Skeletal muscle satellite cell (primary cell): ENCODE data around the gene TNFAIP8.

ENCODE experiments used
- H3K27me3 ChIP-seq: 2 replicates; pipeline ENCODE4 v1.7.0; 2013; ENCODE audit warnings: low read length; ENCODE audit not compliant: control insufficient read depth, insufficient read depth
- H3K36me3 ChIP-seq: 2 replicates; pipeline ENCODE4 v1.7.0; 2013; ENCODE audit warnings: mild to moderate bottlenecking, control low read depth, low read length; ENCODE audit not compliant: insufficient read depth
- H3K4me1 ChIP-seq: 2 replicates; pipeline ENCODE4 v1.7.0; 2013; ENCODE audit warnings: low read length; ENCODE audit not compliant: control insufficient read depth, insufficient read depth
- H3K4me2 ChIP-seq: 2 replicates; pipeline ENCODE4 v1.7.0; 2013; ENCODE audit warnings: mild to moderate bottlenecking, low read length
- H3K4me3 ChIP-seq: 2 replicates; pipeline ENCODE4 v1.7.0; 2013; ENCODE audit warnings: low read length
- H3K9ac ChIP-seq: 2 replicates; pipeline ENCODE4 v1.7.0; 2013; ENCODE audit warnings: mild to moderate bottlenecking, low read depth, low read length, moderate library complexity
- H3K9me3 ChIP-seq: replicated peaks from 2 replicates; pipeline ENCODE4 v1.7.0; 2013; ENCODE audit warnings: mild to moderate bottlenecking, control low read depth, low read length

The TNFAIP8 gene

GRCh38 chr5:119340597-119341218 lies 15.1 kb upstream of the TNFAIP8 start:
- Histone ChIP-seq H3K9me3 (no peaks in the 10 kb centered on the region), H3K4me3 (no peak overlapping the region), H3K4me2 (no peak overlapping the region), H3K4me1 (peaks cover 25% of the 10 kb centered on the region), H3K36me3 (no peaks in the 10 kb centered on the region), H3K9ac (no peak overlapping the region), H3K27me3 (no peaks in the 10 kb centered on the region)

DNA sequence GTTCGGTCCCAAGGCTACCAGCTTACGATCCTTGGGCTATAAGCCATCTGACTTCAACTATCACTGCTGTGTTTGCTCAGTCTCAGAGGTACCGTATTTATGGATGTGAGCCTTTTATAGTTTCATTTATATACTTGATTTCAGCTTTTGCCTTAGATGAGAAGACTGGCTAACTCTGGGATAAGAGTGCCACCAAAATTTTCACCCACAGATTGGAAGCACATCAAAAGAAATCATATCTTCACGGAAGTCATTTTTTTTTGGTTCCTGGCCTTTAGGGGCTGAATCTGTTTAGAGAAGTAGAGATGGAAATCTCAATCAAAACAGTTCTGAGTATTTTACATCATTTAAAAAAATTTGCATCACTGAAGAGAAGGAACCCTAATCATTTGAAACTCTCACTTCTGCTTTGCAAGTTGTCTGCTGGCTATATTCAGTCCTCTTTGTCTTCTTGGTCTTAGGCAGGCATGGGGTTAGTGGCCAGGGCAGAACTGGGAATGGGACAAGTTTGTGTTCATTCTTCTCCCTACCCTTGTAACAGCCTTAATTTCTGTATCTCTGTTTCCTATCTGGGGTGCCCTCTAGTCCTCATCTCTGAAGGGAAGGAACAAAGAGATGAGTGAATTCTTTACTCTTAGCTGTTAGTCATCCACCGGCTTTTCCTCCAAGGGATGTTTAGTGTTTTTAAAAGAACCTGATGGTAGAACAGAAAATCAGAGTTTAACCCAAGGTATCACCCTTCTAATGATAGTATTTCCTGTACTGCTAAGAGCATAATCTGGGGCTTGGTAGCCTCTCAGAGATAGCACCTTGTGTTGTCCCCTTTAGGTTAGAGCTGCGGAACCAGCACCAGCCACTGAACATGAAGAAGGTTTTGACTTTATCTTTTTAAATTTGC lies 14.1 kb upstream of the TNFAIP8 start:
- Histone ChIP-seq H3K4me3 (no peak overlapping the region), H3K9ac (no peak overlapping the region), H3K9me3 (no peaks in the 10 kb centered on the region), H3K36me3 (no peaks in the 10 kb centered on the region), H3K4me1 (peaks cover 25% of the 10 kb centered on the region), H3K4me2 (no peak overlapping the region), H3K27me3 (no peaks in the 10 kb centered on the region)

- H3K4me1 ChIP-seq, result peaks cover 25% of the 10 kb centered on the region
- no peaks in the 10 kb centered on the region for H3K27me3 ChIP-seq
- H3K4me2 ChIP-seq, result no peak overlapping the region
- no peak overlapping the region for H3K4me3 ChIP-seq
- H3K36me3 ChIP-seq, result no peaks in the 10 kb centered on the region
- H3K9me3 ChIP-seq, result no peaks in the 10 kb centered on the region
- H3K9ac ChIP-seq, result no peak overlapping the region
These were observed 13.4 kb upstream of the TNFAIP8 start for GRCh38 chr5:119342406-119342805.

GRCh38 chr5:119343052-119343451 lies 12.8 kb upstream of the TNFAIP8 start:
- Histone ChIP-seq H3K27me3 (no peaks in the 10 kb centered on the region), H3K9ac (no peak overlapping the region), H3K36me3 (no peaks in the 10 kb centered on the region), H3K4me3 (no peak overlapping the region), H3K4me1 (peaks cover 25% of the 10 kb centered on the region), H3K4me2 (no peak overlapping the region), H3K9me3 (no peaks in the 10 kb centered on the region)

GRCh38 chr5:119343766-119344165 lies 12.1 kb upstream of the TNFAIP8 start:
- Histone ChIP-seq H3K9me3 (no peaks in the 10 kb centered on the region), H3K9ac (no peak overlapping the region), H3K27me3 (no peaks in the 10 kb centered on the region), H3K36me3 (no peaks in the 10 kb centered on the region), H3K4me1 (peaks cover 25% of the 10 kb centered on the region), H3K4me3 (no peak overlapping the region), H3K4me2 (peak overlapping the region; percentile 9)

DNA sequence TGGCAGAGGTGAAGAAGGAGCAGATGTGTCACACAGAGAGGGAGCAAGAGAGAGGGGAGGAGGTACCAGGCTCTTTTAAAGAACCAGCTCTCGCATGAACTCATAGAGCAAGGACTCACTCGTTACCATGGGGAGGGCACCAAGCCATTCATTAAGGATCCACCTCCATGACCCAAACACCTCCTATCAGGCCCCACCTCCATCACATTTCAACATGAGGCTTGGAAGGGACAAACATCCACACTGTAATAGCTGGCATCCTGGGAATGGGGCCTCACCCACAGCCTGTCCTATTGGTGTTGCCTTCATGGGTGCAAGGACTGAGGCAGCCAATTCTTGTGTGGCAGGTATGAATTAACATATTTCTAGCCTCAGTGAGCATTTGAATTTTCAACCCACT lies 11.6 kb upstream of the TNFAIP8 start:
- Histone ChIP-seq H3K9ac (no peak overlapping the region), H3K4me2 (no peak overlapping the region), H3K36me3 (no peaks in the 10 kb centered on the region), H3K9me3 (no peaks in the 10 kb centered on the region), H3K4me1 (peaks cover 25% of the 10 kb centered on the region), H3K27me3 (no peaks in the 10 kb centered on the region), H3K4me3 (no peak overlapping the region)

DNA sequence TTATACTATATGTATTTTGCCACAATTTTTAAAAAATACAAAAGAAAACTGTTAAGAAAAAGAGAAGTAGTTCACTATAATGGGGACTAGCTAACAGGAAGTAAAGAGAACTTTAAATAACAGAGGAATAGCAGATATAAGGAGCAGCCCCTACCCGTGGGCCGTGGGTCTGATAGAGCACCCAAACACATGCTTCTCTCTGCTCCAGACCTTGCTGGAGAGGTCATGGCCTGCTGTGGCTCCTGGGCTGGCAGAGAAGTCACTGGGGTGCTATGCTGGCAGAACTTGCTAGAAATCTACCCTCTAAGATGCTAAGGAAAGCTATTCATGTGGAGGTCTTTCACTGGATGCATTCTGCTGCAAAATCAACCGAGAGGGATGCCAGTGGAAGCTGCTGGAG lies 10.0 kb upstream of the TNFAIP8 start:
- Histone ChIP-seq H3K4me1 (peaks cover 25% of the 10 kb centered on the region), H3K4me3 (no peak overlapping the region), H3K9me3 (no peaks in the 10 kb centered on the region), H3K4me2 (no peak overlapping the region), H3K36me3 (no peaks in the 10 kb centered on the region), H3K27me3 (no peaks in the 10 kb centered on the region), H3K9ac (no peak overlapping the region)

DNA sequence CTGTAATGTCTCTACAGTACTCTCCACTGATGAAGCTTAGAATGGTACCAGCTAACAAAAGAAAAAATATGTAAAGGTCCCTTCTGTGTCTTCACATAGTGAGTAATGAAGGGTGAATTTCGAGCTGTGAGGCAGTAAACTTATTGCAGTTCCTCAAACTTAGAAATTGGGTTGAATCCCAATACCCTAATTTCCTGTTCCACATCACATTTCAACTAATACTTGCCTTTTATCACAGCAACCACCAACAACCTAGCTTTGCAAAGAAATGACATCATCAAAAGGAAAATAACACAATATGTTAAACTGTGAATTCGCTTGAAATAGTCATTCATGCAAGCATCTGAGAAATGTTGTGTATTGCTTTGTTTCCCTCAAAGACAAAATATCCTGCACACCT lies 9.4 kb upstream of the TNFAIP8 start:
- Histone ChIP-seq H3K36me3 (no peaks in the 10 kb centered on the region), H3K4me3 (no peak overlapping the region), H3K4me1 (peaks cover 25% of the 10 kb centered on the region), H3K4me2 (no peak overlapping the region), H3K27me3 (no peaks in the 10 kb centered on the region), H3K9ac (no peak overlapping the region), H3K9me3 (no peaks in the 10 kb centered on the region)

DNA sequence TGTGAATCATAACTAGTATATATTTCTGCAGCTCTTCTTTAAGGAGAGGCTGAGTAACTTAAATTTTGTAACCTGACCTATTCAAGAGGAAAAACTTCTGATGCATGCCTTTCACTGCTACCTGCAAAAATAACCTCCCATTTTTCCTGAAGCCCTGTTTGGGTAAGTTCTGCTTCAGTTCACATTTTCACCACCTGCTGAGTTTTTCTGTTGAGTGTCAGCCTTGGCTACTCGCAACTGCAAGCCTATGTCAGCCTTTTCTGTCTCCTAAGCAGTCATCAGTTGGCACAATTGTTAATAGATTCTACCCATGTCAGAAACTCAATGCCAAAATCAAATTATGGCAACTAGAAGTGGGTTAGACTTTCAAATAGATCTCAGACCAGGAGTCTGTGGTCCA lies 8.2 kb upstream of the TNFAIP8 start:
- Histone ChIP-seq H3K9ac (no peak overlapping the region), H3K9me3 (no peaks in the 10 kb centered on the region), H3K4me1 (peaks cover 17% of the 10 kb centered on the region), H3K4me3 (no peak overlapping the region), H3K36me3 (no peaks in the 10 kb centered on the region), H3K4me2 (no peak overlapping the region), H3K27me3 (no peaks in the 10 kb centered on the region)

DNA sequence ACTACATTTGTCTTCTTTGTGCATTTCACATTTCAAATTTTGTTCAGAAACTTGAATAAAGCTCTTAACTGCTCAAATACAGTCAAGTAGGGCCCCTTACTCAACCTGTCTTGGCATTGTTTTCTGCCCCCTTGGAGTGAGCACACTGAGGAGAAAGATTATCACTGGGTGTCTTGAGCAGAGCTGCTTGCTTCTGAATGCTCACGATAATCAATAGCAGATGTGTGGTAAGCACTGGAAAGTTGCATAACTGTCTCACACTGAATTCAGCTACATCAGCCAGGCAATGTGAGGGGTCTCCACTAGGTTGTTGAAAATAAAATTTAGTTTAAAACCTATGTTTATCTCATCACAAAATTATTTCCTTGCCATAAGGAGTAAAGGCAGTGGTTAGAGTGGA lies 7.8 kb upstream of the TNFAIP8 start:
- Histone ChIP-seq H3K27me3 (no peaks in the 10 kb centered on the region), H3K9me3 (no peaks in the 10 kb centered on the region), H3K9ac (no peak overlapping the region), H3K4me2 (no peak overlapping the region), H3K36me3 (no peaks in the 10 kb centered on the region), H3K4me1 (peaks cover 14% of the 10 kb centered on the region), H3K4me3 (no peak overlapping the region)

DNA sequence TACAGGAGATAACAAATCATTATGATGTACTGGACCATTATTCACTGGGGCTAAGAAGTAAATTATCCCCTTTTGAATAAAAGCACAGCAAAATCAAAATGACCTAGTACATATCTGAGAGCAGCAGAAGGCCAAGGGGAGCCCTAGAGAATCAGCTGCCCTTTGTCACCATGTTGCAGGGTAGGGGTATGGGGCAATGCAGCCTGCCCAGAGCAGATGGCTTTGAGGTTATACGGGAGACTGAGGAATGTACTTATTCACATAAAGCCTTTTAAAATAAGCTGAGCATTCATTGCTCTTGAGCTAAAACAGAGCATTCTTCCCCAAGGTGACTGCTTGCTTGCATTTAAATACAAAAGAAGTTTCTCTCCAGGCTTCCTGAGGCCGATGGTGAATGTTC lies 2.6 kb upstream of the TNFAIP8 start:
- no peaks in the 10 kb centered on the region for H3K36me3 ChIP-seq
- H3K9me3 ChIP-seq, result no peaks in the 10 kb centered on the region
- H3K9ac ChIP-seq, result no peak overlapping the region
- no peak overlapping the region for H3K4me3 ChIP-seq
- no peaks in the 10 kb centered on the region for H3K27me3 ChIP-seq
- peaks cover 16% of the 10 kb centered on the region for H3K4me1 ChIP-seq
- H3K4me2 ChIP-seq, result no peak overlapping the region
